Measurements from ENCODE around the gene POLD3. TPM values are rescaled to one million over a fixed set of nuclear protein-coding genes. Genes with fewer than 3 reads are reported as not detected.
A peak's percentile ranks its signal among the peaks of the same experiment; 100 is the strongest.
"Not testable (repeated sequence)": the region's sequence is repeated elsewhere in the genome, so short reads cannot be mapped to it uniquely, and the experiment has no call there.

The POLD3 gene
- total and polyA plus RNA-seq, 10 of the 15 experiments (the other 5 are each of a cell fraction or from before 2014, with no cell fraction given) = 23.8 to 63.7 (median 38.7) TPM

DNA sequence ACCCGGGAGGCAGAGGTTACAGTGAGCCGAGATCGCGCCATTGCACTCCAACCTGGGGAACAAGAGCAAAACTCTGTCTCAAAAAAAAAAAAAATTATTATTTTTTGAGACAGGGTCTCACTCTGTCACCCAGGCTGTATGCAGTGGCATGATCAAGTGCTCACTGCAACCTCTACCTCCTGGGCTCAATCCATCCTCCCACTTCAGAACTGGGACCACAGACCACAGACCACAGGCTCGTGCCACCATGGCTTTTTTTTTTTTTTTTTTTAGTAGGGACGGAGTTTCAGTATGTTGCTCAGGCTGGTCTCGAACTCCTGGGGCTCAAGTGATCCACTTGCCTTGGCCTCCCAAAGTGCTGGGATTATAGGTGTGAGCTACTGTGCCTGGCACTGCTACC, 1.9 kb upstream of the POLD3 start:
- in situ Hi-C loops (cut with MboI); H3K4me2 ChIP-seq (ENCODE audit: control insufficient read depth, insufficient read depth); ATAC-seq; H3K36me3 ChIP-seq (ENCODE audit: control insufficient read depth in 2 of 2, insufficient read depth in 2 of 2, low read length in 1 of 2); H3K27me3 ChIP-seq (replicated peaks in 1 of 2; ENCODE audit: control insufficient read depth in 2 of 2, insufficient read depth in 2 of 2, low read length in 1 of 2); CTCF ChIA-PET; H3K27ac ChIP-seq (ENCODE audit: control insufficient read depth, insufficient read depth); FAIRE-seq; H3K9me3 ChIP-seq (replicated peaks; ENCODE audit: control insufficient read depth, insufficient read depth, low read length); DNase-seq (ENCODE audit: low read depth, low spot score); H3K9ac ChIP-seq (ENCODE audit: control insufficient read depth, insufficient read depth, low read length); H3K4me1 ChIP-seq (ENCODE audit: control insufficient read depth, insufficient read depth, low read length); RAD21 ChIA-PET (ENCODE audit: unreplicated experiment); H3K4me3 ChIP-seq; H4K20me1 ChIP-seq (ENCODE audit: control insufficient read depth, insufficient read depth); POLR2A ChIA-PET; SMC1A ChIA-PET (ENCODE audit: uncharacterized antibody, unreplicated experiment); intact Hi-C loops (cut with micrococcal nuclease; ENCODE audit: unreplicated experiment); BruUV-seq (replicated peaks); H2AFZ ChIP-seq (ENCODE audit: control insufficient read depth, low read depth, low read length): not testable (repeated sequence)
- TF ChIP-seq BHLHE40 (IDR thresholded peaks at IDR 0.05; ENCODE audit: borderline replicate concordance in 1 of 2, low read depth in 2 of 2, low read length in 1 of 2) = peak; percentile 13 to 50; a peak in 1 of 4 replicates
- 67% methylated on average over 6 of the region's 7 CpGs for WGBS (ENCODE audit: insufficient coverage, insufficient replicate concordance, low lambda C conversion rate, missing lambda C conversion rate)
- H3K79me2 ChIP-seq (ENCODE audit: control insufficient read depth, insufficient read depth, low read length) = peaks cover 25% of the 10 kb centered on the region

DNA sequence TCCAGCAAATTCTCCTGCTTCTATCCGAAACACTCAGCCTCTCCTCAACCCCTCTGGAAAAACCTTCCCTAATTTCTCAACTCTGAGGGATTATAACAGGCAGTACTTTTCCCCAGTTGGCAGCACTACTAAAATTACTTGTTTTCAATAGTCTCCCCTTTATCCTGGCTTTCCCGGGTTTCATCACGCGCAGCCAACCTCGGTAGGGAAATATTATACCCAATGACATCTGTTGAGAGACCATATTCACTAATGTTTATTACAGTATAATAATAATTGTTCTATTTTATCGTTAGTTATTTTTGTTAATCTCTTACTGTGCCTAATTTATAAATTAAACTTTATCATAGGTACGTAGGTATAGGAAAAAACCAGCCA, 330 bp upstream of the POLD3 start:
- 48% methylated on average over 7 of the region's 7 CpGs for WGBS (ENCODE audit: insufficient coverage, insufficient replicate concordance, low lambda C conversion rate, missing lambda C conversion rate)
- ATAC-seq (peak; percentile 4; the same call in 2 of the 3 replicates), FAIRE-seq (no peak), DNase-seq (ENCODE audit: low read depth, low spot score) (no peak)
- Histone ChIP-seq H3K4me2 (ENCODE audit: control insufficient read depth, insufficient read depth) (peak overlapping the region; percentile 64), H4K20me1 (ENCODE audit: control insufficient read depth, insufficient read depth) (no peaks in the 10 kb centered on the region), H3K27ac (ENCODE audit: control insufficient read depth, insufficient read depth) (0 out of 2 replicates have a peak overlapping the region, but pooled peaks have one; percentile 48), H3K9me3 (replicated peaks; ENCODE audit: control insufficient read depth, insufficient read depth, low read length) (no peaks in the 10 kb centered on the region; the same call in 2 of the 3 replicates), H3K9ac (ENCODE audit: control insufficient read depth, insufficient read depth, low read length) (no peak overlapping the region; the same call in 1 of the 2 replicates), H3K79me2 (ENCODE audit: control insufficient read depth, insufficient read depth, low read length) (peaks cover 25% of the 10 kb centered on the region), H2AFZ (ENCODE audit: control insufficient read depth, low read depth, low read length) (peak overlapping the region; percentile 96), H3K27me3 (replicated peaks in 1 of 2; ENCODE audit: control insufficient read depth in 2 of 2, insufficient read depth in 2 of 2, low read length in 1 of 2) (no peaks in the 10 kb centered on the region), H3K4me3 (no peak overlapping the region), H3K4me1 (ENCODE audit: control insufficient read depth, insufficient read depth, low read length) (no peaks in the 10 kb centered on the region), H3K36me3 (ENCODE audit: control insufficient read depth in 2 of 2, insufficient read depth in 2 of 2, low read length in 1 of 2) (peaks cover 2 to 4% of the 10 kb centered on the region in 2 experiments; a peak in 3 of 4 replicates)
- intact Hi-C loops (cut with micrococcal nuclease; ENCODE audit: unreplicated experiment) (no loop called here), in situ Hi-C loops (cut with MboI) (no loop called here)
- CTCF ChIA-PET = interaction anchor here (1.2 kb wide), 2 partner anchors 142 to 337 kb away, joined by 3 to 4 read pairs; no protein-coding TSS in a partner anchor
- no peak for TF ChIP-seq IKZF2 (IDR thresholded peaks at IDR 0.05)
- TF ChIP-seq, protein P1, sequence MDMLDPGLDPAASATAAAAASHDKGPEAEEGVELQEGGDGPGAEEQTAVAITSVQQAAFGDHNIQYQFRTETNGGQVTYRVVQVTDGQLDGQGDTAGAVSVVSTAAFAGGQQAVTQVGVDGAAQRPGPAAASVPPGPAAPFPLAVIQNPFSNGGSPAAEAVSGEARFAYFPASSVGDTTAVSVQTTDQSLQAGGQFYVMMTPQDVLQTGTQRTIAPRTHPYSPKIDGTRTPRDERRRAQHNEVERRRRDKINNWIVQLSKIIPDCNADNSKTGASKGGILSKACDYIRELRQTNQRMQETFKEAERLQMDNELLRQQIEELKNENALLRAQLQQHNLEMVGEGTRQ (IDR thresholded peaks at IDR 0.05; ENCODE audit: borderline replicate concordance, low read depth, low read length) = no peak
- no TSS peak for BruUV-seq (replicated peaks)
- SMC1A ChIA-PET (ENCODE audit: uncharacterized antibody, unreplicated experiment) = interaction anchor here (0.8 to 1.4 kb wide), 5 partner anchors 10 to 317 kb away, joined by 3 to 9 read pairs (median 4); no protein-coding TSS in a partner anchor
- RAD21 ChIA-PET (ENCODE audit: unreplicated experiment) = interaction anchor here (0.8 to 0.9 kb wide), 2 partner anchors 16 to 193 kb away, joined by 3 read pairs; partner anchors contain the start of gene PGM2L1
- POLR2A ChIA-PET = interaction anchor here (0.8 to 1.1 kb wide), 2 partner anchors 9 to 98 kb away, joined by 3 to 5 read pairs; partner anchors contain the start of gene LIPT2
